Ecto neural progenitor cell (in vitro differentiated cells): ENCODE results near the gene CHADL.

Experiments used
- DNase-seq: peaks from one replicate; pipeline ENCODE4 v3.0.0-alpha.2; 2018; ENCODE audit warnings: low spot score

Gene CHADL

GRCh38 chr22:41230401-41230785 is 10.3 kb downstream of the CHADL start:
- no peak for DNase-seq

DNA sequence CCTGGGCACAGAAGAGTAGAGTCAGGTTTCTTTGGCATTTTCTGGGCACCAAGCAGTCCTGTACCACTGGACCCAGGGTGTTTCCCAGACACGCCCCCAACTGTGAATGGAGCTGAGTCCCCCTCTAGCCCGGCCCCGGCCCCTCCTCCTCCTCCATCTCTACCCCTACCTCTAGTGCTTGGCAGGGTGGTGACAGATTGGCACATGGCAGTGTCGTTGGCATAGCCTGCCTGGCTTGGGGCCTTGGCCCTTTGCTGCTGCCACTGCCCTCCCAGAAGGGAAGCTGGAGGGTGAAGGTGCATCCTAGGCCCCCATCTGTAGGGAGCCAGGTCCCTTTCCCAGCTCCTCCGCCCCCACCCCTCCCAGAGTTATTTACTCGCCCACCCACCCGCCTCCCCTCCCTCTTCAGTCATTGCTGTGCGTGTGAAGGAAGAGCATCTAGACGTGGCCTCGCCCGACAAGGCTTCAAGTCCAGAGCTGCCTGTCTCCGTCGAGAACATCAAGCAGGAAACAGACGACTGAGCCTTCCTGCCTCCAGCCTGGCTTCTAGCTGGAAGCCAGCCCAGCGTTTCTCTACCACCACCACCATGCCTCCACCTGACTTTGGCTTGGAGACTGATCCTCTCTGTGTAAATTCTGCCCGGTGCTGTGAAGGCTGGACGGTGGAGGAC is 10.9 kb downstream of the CHADL start:
- DNase-seq: no peak

DNA sequence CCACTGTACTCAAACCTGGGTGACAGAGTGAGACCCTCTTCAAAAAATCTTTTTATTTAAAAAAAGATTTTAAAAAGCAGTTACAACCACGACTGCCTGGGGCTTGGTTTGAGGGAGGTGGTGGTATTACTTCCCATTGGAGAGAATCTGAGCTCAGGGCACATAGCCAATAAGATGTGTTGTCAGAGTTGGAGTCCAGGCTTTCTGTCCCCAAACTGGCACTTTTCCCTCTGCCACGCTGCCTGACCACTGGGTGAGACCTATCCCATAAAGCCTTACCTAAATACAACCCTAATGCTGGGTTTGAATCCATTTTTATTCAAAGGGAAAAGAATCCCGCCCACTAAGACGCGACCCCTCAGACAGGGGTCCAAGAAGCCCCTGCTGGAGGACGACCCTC is 11.5 kb downstream of the CHADL start:
- DNase-seq: no peak

DNA sequence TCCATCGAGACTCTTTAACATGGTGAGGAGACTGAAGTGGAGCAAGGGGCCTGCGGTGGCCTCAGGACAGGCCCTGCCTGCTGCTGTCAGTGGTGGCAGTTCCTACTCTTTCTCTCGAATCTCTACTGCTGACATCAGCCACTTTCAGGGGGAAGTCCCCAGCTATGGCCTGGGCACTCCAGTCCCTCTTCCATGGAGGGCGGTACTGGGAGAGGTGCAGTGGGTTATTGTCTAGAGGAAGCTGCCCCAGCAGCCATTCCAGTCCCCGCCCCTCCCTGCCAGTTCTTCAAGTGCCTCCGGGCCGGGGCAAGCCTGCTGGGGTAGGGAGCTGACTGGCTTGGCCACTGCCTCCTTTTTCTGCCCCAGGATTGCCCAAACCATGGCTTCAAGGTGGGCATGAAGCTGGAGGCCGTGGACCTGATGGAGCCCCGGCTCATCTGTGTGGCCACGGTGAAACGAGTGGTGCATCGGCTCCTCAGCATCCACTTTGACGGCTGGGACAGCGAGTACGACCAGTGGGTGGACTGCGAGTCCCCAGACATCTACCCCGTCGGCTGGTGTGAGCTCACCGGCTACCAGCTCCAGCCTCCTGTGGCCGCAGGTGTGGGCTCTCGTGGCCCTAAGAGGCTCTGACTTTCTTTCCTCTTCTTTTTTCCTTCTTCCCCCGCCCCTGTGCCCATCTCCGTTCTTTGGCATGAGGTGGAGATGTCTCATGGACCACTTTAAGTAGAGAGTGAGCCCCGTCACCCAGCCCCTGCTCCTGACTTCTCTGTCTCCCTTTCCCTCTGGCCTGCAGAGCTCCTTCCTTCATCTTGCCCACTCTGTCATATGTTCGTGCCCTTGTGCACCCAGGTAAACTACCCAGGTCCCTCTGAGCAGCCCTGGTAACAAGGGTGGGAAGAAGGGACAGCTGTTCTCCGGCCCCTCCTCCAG is 13.7 kb downstream of the CHADL start:
- DNase-seq: no peak

- no peak for DNase-seq
Measured at GRCh38 chr22:41223535-41223934, 17.2 kb downstream of the CHADL start.

GRCh38 chr22:41222846-41223507 is 17.8 kb downstream of the CHADL start:
- no peak for DNase-seq

DNA sequence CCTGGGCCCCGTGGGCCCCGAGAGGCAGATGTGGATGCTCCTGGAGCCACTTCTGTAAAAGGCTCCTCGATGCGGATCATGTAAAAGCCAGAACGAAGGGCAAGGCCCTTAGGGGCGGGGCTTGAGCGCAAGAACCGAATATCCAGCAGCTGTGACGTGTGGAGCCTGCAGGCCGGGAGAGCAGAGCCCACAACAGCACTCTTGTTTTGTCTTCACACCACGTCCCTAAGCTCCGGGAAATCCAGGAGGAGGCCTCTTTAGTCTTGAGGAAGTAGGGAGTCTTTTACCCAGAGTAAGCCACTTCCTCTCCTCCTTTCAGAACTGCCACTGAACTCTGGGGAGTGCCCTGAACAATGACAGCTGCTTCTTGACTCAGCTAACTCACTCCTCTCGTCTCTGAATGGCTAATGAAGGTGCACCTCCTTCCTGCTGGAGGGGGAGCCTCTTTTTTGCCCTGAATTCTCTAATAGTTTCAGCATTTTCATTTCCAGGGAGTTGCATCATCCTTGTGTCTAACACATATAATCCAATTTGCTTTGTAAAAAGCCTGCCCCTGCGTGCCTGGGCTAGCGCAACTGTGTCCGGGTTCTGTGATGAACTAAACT is 23.1 kb downstream of the CHADL start:
- DNase-seq: peak; percentile 70

DNA sequence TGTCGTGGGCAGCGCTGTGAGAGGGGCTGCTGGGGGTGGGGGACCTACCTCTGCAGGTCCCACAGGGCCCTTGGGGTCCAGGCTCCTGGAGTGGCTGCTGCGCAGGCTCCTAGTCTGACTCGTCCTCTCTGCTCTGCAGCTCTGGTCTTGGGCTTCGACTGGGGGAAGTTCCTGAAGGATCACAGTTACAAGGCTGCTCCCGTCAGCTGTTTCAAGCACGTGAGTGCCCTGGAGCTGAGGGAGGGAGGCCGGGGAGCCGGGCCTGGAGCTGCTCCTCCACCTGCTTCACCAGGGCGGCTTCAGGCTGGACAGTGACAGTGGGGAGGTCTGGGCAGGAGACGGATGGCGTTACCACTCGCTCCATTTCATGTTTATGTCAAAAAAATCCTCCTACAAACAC is 23.7 kb downstream of the CHADL start:
- no peak for DNase-seq

- no peak for DNase-seq
Measured at GRCh38 chr22:41215926-41216325, 24.8 kb downstream of the CHADL start.

GRCh38 chr22:41215409-41215808 is 25.3 kb downstream of the CHADL start:
- no peak for DNase-seq

GRCh38 chr22:41206719-41207118 is 34.0 kb downstream of the CHADL start:
- no peak for DNase-seq

DNA sequence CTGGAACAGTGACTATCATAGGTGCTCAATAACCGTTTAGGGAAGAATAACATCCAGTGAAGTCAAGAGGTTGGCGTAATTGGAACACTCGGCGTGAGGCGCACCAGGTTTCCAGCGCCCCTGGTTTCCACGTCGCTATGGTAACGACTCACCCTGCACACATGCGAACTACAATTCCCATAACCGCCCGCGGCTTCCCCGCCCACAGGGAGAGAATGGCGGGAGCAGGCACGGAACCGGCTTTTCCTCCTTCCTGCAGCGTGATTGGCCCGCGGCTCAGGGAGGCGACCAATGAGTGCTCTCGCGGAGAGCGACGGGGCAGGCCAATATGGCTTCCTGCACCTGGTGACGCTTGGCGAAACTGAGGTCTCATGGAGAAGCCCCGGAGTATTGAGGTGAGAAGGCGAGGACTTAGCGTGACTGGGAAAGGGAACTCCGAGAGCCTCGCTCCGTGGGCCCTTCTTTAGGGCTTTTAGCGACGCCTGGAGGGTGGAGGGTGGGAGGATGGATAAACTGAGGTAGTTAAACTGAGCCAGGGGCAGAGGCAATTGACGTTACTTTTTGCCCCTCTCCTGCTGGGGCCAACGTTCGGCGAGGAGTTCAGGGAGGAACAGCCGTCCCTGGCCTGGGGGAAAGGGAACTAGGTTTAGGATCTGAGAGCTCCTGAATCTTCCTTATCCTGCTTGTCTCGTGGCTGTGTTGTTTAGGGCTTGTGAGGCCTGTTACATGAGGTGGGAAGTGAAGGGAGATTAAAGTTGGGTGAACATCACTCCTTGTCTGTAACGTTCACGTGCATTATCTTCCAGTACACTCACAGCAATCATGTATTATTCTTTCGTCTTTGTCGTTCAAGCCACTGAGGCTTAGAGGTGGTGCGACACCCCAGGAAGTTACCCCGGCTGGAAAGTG is 35.5 kb downstream of the CHADL start, which contains the start of gene L3MBTL2:
TSS of gene L3MBTL2 (plus strand) at position 321 of the 909 bp plus-strand sequence. CDS start at position 372, 51 bp downstream.
- peak; percentile 99 for DNase-seq

- no peak for DNase-seq
Measured at GRCh38 chr22:41204066-41204465, 36.7 kb downstream of the CHADL start.

DNA sequence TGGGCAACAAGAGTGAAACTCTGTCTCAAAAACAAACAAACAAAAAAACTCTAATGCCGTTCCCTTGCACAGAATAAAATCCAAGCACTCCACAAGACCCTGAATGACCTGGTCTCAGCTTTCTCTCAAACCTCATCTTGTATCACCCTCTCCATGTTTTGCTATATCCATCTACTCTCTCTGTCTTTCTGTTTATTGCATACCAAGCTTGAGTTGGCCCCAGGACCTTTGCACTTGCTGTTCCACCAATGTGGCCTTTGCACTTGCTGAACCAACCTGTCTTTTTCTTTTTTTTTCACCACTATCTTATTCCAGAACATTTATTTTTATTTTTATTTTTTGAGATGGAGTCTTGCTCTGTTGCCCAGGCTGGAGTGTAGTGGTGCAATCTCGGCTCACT is 37.6 kb downstream of the CHADL start:
- DNase-seq: no peak

- no peak for DNase-seq
Measured at GRCh38 chr22:41201141-41201540, 39.6 kb downstream of the CHADL start.

DNA sequence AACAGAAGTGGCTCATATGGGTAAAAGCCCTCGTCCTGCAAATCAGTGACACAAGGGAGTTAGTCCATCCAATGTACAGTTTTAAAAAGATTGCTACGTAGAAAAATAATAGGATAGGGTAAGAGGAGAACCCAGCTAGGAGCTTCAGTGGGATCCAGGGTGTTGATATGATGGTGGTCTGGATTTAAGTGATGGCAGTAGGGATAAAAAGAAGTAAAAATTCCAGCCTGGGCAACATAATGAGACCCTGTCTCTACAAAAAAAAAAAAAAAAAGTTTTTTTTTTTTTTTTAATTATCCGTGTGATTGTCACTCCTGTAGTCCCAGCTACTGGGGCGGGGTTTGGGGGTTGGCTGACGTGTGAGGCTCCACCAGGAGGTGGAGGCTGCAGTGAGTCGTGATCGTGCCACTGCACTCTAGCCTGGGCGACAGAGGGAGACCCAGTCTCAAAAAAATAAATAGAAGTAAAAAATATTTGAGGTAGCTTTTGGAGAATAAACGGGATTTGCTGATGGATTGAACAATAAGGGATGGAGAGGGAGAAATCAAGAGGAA is 42.6 kb downstream of the CHADL start:
- DNase-seq: no peak

GRCh38 chr22:41197038-41197972 is 43.4 kb downstream of the CHADL start:
- DNase-seq: peak; percentile 89

GRCh38 chr22:41193829-41194228 is 46.9 kb downstream of the CHADL start:
- DNase-seq: no peak

DNA sequence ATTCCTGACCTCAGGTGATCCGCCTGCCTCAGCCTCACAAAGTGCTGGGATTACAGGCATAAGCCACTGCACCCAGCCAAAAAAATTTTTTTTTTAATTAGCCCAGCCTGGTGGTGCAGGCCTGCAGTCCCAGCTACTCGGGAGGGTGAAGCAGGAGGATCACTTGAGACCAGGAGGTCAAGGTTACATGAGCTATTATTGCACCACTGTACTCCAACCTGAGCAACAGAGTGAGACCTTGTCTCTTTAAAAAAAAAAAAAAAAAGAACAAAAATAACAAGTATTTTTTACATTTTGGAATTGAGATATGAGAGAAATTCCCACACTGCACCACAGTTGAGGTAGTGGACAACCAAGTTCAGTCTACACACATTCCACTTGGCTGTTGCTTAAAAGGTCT is 49.3 kb downstream of the CHADL start:
- DNase-seq: no peak

- no peak for DNase-seq
Measured at GRCh38 chr22:41184679-41185078, 56.1 kb downstream of the CHADL start.
